ENCODE results near the gene ATP6V0A4.
A peak's percentile ranks its signal among the peaks of the same experiment; 100 is the strongest.
"Not testable (repeated sequence)": the region's sequence is repeated elsewhere in the genome, so short reads cannot be mapped to it uniquely, and the experiment has no call there.

ATP6V0A4 gene

GRCh38 chr7:138753610-138754009 is 44.4 kb downstream of the ATP6V0A4 start:
- H3K27ac ChIP-seq, result no peak overlapping the region
- no peak for DNase-seq (ENCODE audit: low read depth, low spot score)

GRCh38 chr7:138753150-138753518 is 44.9 kb downstream of the ATP6V0A4 start:
- DNase-seq (ENCODE audit: low read depth, low spot score), result no peak
- H3K27ac ChIP-seq, result peak overlapping the region; percentile 31

- peak; percentile 84 for DNase-seq (ENCODE audit: low read depth, low spot score)
- peak overlapping the region; percentile 31 for H3K27ac ChIP-seq
Observed at GRCh38 chr7:138752518-138753149, 45.4 kb downstream of the ATP6V0A4 start.

- no peak for DNase-seq (ENCODE audit: low read depth, low spot score)
Observed at GRCh38 chr7:138750901-138751464, 47.0 kb downstream of the ATP6V0A4 start.

GRCh38 chr7:138750473-138750872 is 47.5 kb downstream of the ATP6V0A4 start:
- no peak for DNase-seq (ENCODE audit: low read depth, low spot score)
- no peak overlapping the region for H3K27ac ChIP-seq

More at GRCh38 chr7:138750901-138751464, 47.0 kb downstream of the ATP6V0A4 start:
- H3K27ac ChIP-seq, result no peak overlapping the region

GRCh38 chr7:138749960-138750359 is 48.0 kb downstream of the ATP6V0A4 start:
- no peak for DNase-seq (ENCODE audit: low read depth, low spot score)
- no peak overlapping the region for H3K27ac ChIP-seq

- H3K27ac ChIP-seq, result no peak overlapping the region
- DNase-seq (ENCODE audit: low read depth, low spot score), result no peak
Observed at GRCh38 chr7:138748666-138749065, 49.3 kb downstream of the ATP6V0A4 start.

- DNase-seq (ENCODE audit: low read depth, low spot score), result no peak
- no peak overlapping the region for H3K27ac ChIP-seq
Observed at GRCh38 chr7:138746073-138746472, 51.9 kb downstream of the ATP6V0A4 start.

GRCh38 chr7:138745189-138745588 is 52.8 kb downstream of the ATP6V0A4 start:
- DNase-seq (ENCODE audit: low read depth, low spot score), result no peak
- H3K27ac ChIP-seq, result no peak overlapping the region

GRCh38 chr7:138741453-138741735 is 56.6 kb downstream of the ATP6V0A4 start:
- DNase-seq (ENCODE audit: low read depth, low spot score), result no peak

GRCh38 chr7:138739859-138740258 is 58.1 kb downstream of the ATP6V0A4 start:
- H3K27ac ChIP-seq, result no peak overlapping the region
- DNase-seq (ENCODE audit: low read depth, low spot score), result no peak

More at GRCh38 chr7:138741453-138741735, 56.6 kb downstream of the ATP6V0A4 start:
- no peak overlapping the region for H3K27ac ChIP-seq

- no peak overlapping the region for H3K27ac ChIP-seq
- DNase-seq (ENCODE audit: low read depth, low spot score), result no peak
Observed at GRCh38 chr7:138738551-138739335, 59.3 kb downstream of the ATP6V0A4 start.

GRCh38 chr7:138738114-138738513 is 59.9 kb downstream of the ATP6V0A4 start:
- DNase-seq (ENCODE audit: low read depth, low spot score), result no peak
- no peak overlapping the region for H3K27ac ChIP-seq

- no peak for DNase-seq (ENCODE audit: low read depth, low spot score)
- H3K27ac ChIP-seq, result no peak overlapping the region
Observed at GRCh38 chr7:138735399-138735798, 62.6 kb downstream of the ATP6V0A4 start.

GRCh38 chr7:138731733-138732132 is 66.3 kb downstream of the ATP6V0A4 start:
- H3K27ac ChIP-seq; DNase-seq (ENCODE audit: low read depth, low spot score): not testable (repeated sequence)

- no peak overlapping the region for H3K27ac ChIP-seq
- no peak for DNase-seq (ENCODE audit: low read depth, low spot score)
Observed at GRCh38 chr7:138729444-138729843, 68.6 kb downstream of the ATP6V0A4 start.

GRCh38 chr7:138727336-138728099 is 70.5 kb downstream of the ATP6V0A4 start:
- peak overlapping the region; percentile 62 for H3K27ac ChIP-seq
- peak; percentile 68 for DNase-seq (ENCODE audit: low read depth, low spot score)

- no peak for DNase-seq (ENCODE audit: low read depth, low spot score)
- H3K27ac ChIP-seq, result no peak overlapping the region
Observed at GRCh38 chr7:138726288-138726687, 71.7 kb downstream of the ATP6V0A4 start.

GRCh38 chr7:138720286-138720685 is 77.7 kb downstream of the ATP6V0A4 start:
- peak overlapping the region; percentile 51 for H3K27ac ChIP-seq
- peak; percentile 56 for DNase-seq (ENCODE audit: low read depth, low spot score)

GRCh38 chr7:138716889-138717288 is 81.1 kb downstream of the ATP6V0A4 start:
- no peak for DNase-seq (ENCODE audit: low read depth, low spot score)
- H3K27ac ChIP-seq, result no peak overlapping the region

- DNase-seq (ENCODE audit: low read depth, low spot score), result no peak
- no peak overlapping the region for H3K27ac ChIP-seq
Observed at GRCh38 chr7:138713191-138713590, 84.8 kb downstream of the ATP6V0A4 start.
